Head of caudate nucleus (tissue), 42 donors: ENCODE measurements around the gene HSD17B8.

Experiments
- DNase-seq, 42 donors: peaks; one replicate each; pipeline versions ENCODE4 v3.0.0 to v3.0.0-alpha.2; 2020 to 2021; ENCODE audit warnings: mixed read lengths in 7 of 42
- intact Hi-C: fragments of 100-400 bp; cut with DNase I; formaldehyde crosslinking; loops from one replicate; pipeline ENCODE4 v1.15.0; 2022

HSD17B8 gene

GRCh38 chr6:33201147-33201545 is 3.3 kb upstream of the HSD17B8 start:
- intact Hi-C loops: loop anchor here (5.0 to 10.0 kb wide), 3 partner anchors 46 to 226 kb away; partner anchors contain the start of genes CUTA and PHF1
- no peak for DNase-seq

- DNase-seq: no peak
- intact Hi-C loops: loop anchor here (5.0 to 10.0 kb wide), 3 partner anchors 45 to 227 kb away; partner anchors contain the start of genes CUTA and PHF1
Observed at GRCh38 chr6:33201935-33202334, 2.5 kb upstream of the HSD17B8 start.

- intact Hi-C loops: loop anchor here (5.0 to 10.0 kb wide), 3 partner anchors 45 to 228 kb away; partner anchors contain the start of genes CUTA and PHF1
- DNase-seq: no peak
Observed at GRCh38 chr6:33202799-33203198, 1.7 kb upstream of the HSD17B8 start.

- DNase-seq: no peak
- intact Hi-C loops: loop anchor here (5.0 to 10.0 kb wide), 3 partner anchors 44 to 229 kb away; partner anchors contain the start of genes CUTA and PHF1
Observed at GRCh38 chr6:33203443-33204164, 851 bp upstream of the HSD17B8 start.

GRCh38 chr6:33204165-33204414 is 365 bp upstream of the HSD17B8 start:
- no peak for DNase-seq
- intact Hi-C loops: loop anchor here (5.0 to 10.0 kb wide), 3 partner anchors 43 to 229 kb away; partner anchors contain the start of genes CUTA and PHF1

GRCh38 chr6:33205191-33206026 is 954 bp downstream of the HSD17B8 start:
- intact Hi-C loops: loop anchor here (10.0 kb wide), 2 partner anchors 209 to 231 kb away; partner anchors contain the start of genes CUTA and PHF1
- no peak for DNase-seq

- no peak for DNase-seq
- intact Hi-C loops: loop anchor here (10.0 kb wide), 2 partner anchors 209 to 231 kb away; partner anchors contain the start of genes CUTA and PHF1
Observed at GRCh38 chr6:33206027-33206863, 1.8 kb downstream of the HSD17B8 start.

- DNase-seq: peak in 24 of 42 donors; percentile 25 to 80 (median 48)
- intact Hi-C loops: loop anchor here (10.0 kb wide), 2 partner anchors 208 to 232 kb away; partner anchors contain the start of genes CUTA and PHF1
Observed at GRCh38 chr6:33206864-33207551, 2.6 kb downstream of the HSD17B8 start.

- intact Hi-C loops: loop anchor here (10.0 kb wide), 2 partner anchors 207 to 233 kb away; partner anchors contain the start of genes CUTA and PHF1
- DNase-seq: peak in 22 of 42 donors; percentile 26 to 67 (median 42)
Observed at GRCh38 chr6:33207552-33208090, 3.2 kb downstream of the HSD17B8 start.

- intact Hi-C loops: loop anchor here (10.0 kb wide), 2 partner anchors 206 to 234 kb away; partner anchors contain the start of genes CUTA and PHF1
- peak; percentile 73 to 96 (median 92) for DNase-seq
Observed at GRCh38 chr6:33208091-33208967, 3.9 kb downstream of the HSD17B8 start, which contains the start of gene RING1. Gene RING1, plus strand, starts transcription at chr6:33208500. Its CDS starts 323 bp downstream, at chr6:33208823.

GRCh38 chr6:33209856-33210255 is 5.4 kb downstream of the HSD17B8 start:
- DNase-seq: no peak
- intact Hi-C loops: loop anchor here (10.0 kb wide), 2 partner anchors 205 to 235 kb away; partner anchors contain the start of genes CUTA and PHF1

- intact Hi-C loops: no loop called here
- DNase-seq: no peak
Observed at GRCh38 chr6:33211136-33211535, 6.7 kb downstream of the HSD17B8 start.

- no peak for DNase-seq
- intact Hi-C loops: loop anchor here (2.0 kb wide), 1 partner anchor 37 kb away; no protein-coding TSS in a partner anchor
Observed at GRCh38 chr6:33211666-33212422, 7.4 kb downstream of the HSD17B8 start.

- intact Hi-C loops: loop anchor here (2.0 kb wide), 1 partner anchor 36 kb away; no protein-coding TSS in a partner anchor
- DNase-seq: no peak
Observed at GRCh38 chr6:33212857-33213165, 8.4 kb downstream of the HSD17B8 start.

- intact Hi-C loops: loop anchor here (2.0 kb wide), 1 partner anchor 35 kb away; no protein-coding TSS in a partner anchor
Observed at GRCh38 chr6:33213166-33213988, 8.9 kb downstream of the HSD17B8 start.

More at GRCh38 chr6:33213166-33213988, 8.9 kb downstream of the HSD17B8 start:
- DNase-seq: peak in 38 of 42 donors; percentile 32 to 82 (median 61)
